SKM-1 (cell line): ENCODE measurements around the gene GRM5.
"Not testable (repeated sequence)": the region's sequence is repeated elsewhere in the genome, so short reads cannot be mapped to it uniquely, and the experiment has no call there.

Experiments
- DNase-seq: peaks from one replicate; lab custom pipeline; 2025; ENCODE audit not compliant: unreplicated experiment; lab: John Stamatoyannopoulos, UW

GRM5 gene

DNA sequence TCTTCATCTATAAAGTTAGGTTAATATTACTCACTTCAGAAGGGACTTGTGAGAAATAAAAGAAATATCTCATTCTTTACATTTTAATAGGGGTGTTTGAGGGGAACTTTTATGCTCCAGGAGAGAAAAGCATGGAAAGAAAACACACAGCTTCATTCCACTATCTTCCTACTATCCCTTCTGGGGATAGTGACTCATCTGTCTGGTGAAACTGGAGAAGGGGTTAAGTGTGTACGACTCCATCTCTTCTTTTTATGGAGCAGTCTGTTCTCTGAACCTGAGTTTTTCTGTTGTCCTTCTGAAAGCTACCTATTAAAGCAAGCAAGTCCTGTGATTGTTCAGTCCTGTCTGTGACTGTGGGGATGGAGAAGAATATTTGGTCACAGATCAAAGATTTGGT lies 227.6 kb downstream of the GRM5 start:
- not testable (repeated sequence) for DNase-seq

DNA sequence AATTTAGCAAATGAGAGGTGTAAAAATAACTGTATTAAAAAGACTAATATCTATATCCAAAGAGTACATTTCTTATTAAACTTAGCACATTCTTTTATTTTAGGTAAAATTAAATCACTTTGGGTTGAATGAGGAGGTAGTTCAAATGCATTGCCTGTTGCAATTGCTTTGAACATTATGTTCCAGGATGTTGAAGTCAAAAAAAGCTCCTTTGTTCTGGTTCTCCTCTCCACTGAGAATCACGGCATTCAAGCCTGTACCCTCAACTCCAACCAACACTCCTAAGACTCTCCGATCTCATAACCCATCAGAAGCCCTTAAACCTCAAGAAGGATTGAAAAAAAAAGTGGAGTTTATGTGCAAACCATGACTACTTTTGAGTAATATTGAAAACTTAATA lies 230.1 kb downstream of the GRM5 start:
- not testable (repeated sequence) for DNase-seq

DNA sequence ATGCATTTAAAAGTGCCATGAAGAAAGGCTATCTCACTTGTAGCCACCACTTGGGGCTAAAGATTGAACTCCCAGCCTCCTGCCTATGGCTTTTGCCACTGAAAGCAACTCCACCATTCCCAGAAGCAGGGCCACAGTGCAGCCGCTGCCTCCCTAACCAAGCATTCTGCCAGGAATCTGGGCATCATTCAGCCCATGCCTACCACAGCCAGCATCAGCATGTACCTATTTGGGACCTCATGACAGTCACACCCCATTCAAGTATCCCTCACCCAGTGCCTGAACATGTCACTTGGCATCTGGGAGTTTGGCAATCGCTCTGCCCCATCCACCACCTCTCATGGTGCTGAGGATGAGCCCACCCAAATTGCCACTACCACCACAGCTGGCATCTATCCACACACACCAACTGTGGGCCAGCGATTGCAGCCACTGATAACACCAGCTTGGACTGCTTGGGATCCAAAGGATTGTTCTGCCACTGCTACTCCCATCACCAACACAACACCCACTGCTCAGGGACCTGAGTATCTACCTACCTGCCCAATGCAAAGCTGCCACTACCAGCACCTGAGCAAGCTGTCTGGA lies 234.4 kb downstream of the GRM5 start:
- DNase-seq, result no peak

DNA sequence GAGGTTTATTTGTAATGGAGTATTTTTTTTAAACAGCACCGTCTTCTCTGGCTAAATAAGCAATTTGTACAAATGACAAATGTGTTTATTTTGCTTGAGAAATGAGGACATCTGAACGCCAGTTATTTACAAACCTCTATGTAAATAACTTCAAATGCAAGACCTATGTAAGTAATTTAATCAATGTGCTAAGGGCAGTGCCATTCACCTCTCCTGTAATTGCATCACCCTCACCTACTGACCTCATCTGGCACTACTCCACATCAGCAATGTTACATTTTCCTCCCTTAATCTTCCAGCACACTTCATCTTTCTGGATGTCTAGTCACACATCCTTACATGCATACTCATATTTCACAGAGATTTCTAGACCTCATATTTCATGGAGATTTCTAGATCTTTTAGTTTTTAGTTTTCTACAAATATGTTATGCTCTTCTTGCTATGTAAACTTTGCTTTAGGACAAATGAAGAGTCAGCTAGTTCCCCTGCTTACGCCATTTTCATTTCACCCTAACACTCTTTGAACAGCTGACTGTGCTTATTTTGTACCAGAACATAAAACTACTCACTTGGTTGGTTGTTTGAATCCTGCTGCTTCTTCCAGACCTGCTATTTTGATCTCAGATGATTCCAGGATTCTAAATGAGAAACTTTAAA lies 238.6 kb downstream of the GRM5 start:
- no peak for DNase-seq

DNA sequence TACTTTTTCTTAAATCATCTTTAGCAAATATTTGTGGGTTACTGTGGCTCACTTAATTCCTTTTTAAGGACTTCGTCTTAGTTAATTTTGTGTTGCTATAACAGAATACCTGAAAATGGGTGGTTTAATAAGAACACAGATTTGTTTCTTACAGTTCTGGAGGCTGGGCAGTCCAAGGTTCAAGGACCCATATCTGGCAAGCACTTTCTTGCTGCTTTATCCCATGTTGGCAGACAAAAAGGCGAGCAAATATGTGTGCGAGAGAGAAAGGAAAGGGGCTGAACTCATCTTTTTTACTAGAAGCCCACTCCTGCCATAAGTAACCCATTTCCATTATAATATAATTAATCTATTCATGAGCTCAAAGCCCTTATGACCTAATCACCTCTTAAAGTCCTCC lies 246.2 kb downstream of the GRM5 start:
- DNase-seq, result no peak

DNA sequence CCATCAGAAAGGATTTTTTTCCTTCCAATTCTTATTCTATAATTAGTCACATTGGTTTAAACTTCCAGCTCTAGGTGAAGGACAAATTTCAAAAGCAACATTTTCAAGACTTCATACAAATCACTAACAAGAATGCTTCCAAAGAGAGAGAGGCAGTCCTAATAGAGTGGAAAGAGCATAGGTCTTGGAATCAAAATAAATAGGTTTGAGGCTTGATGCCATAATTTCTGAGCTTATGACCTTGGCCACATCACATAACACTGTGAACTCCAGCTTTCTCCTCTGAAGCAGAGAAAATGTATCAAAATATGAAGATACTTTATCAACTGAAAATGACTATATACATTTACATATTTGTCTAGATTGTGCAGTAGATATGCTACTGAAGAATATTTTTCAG lies 246.8 kb downstream of the GRM5 start:
- no peak for DNase-seq

DNA sequence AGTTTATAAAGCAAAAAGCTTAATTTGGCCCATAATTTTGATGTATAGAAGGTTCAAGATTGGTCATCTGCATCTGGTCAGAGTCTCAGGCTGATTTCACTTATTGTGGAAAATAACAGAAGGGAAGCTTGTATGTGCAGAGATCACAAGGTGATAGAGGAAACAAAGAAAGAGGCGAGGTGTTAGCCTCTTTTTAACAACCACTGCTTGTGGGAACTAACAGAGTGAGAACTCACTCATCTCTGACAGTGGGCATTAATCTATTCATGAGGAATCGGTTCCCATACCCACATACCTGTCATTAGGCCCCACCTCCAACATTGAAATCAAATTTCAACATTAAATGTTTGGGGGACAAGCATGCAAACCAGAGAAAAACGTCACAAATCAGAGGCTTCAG lies 250.3 kb downstream of the GRM5 start:
- DNase-seq, result no peak

DNA sequence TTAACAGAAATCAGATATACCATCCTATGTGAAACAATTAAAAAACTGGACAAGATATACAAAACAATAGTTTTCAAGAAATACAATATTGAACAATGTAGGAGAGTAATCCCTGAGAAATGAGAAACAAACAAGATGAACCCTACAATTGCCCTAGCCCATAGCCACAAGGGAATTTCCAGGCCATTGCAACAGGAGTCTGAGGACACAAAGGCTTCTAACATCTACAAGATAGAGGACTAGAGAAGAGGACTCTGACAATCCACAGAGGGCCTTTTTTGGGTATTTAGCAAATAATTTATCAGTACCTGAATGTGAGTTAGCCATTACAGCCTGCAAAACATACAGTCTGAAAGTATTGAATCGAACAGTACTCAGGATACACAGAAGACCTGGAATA lies 251.7 kb downstream of the GRM5 start:
- no peak for DNase-seq

DNA sequence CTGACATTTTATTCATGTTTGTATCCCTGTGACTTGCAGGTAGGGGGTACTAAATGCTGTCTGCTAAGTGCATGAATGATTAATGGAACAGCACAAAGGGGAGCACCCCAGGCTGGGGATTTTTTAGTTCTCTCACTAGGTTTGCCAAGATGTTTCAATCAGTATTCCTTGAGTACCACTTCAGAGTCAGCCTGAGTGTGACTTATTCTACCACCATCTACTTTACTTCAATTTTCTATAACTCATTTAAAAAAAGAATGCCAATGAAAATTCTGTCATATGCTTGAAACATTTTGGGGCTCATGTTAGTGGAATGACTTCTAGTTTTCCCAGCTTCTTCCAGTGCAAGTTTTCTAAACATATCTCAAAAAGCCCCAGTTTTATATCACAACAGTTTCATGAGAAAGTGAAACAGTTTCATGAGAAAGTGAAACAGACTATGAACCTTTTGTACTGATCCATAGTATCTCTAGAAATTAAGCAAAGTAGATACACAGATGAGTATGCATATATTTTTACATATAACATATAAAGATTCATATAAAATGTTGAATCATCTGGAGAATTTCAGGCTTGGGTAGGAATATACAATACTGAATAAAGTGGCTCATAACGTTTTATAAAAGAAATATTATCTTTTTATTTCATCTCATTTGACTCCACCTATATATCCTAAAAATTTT lies 252.4 kb downstream of the GRM5 start:
- DNase-seq, result no peak

DNA sequence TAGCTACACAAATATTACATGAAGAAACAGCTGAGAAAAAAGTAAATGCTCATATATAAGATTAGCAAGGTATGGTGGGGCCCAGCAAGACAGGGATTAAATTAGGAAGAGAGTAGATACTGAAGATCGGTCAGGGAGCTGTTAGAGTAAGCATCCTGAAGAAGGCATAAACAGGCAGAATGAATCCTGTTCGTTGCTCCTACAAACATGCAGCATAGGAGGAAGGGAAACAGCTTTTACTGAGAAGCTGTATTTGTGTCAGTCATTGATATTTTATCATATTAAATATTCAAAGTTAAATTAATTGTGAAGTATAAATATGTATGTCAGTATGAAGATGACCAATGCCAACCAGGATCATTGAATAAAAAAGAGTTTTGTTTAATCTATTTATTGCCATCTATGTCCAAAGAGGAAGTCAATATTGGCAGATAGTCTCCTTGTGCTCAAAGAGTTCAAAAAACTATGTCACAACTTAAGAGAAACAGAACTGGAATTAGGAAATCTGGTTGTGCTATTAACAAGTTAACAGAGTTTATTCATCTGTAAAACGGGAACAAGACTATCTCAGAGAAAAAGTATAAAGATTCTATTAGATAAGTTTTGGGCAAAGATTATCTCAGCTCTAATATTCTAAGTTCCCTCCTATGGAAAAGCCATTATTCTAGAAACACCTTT lies 255.2 kb downstream of the GRM5 start:
- DNase-seq, result no peak

DNA sequence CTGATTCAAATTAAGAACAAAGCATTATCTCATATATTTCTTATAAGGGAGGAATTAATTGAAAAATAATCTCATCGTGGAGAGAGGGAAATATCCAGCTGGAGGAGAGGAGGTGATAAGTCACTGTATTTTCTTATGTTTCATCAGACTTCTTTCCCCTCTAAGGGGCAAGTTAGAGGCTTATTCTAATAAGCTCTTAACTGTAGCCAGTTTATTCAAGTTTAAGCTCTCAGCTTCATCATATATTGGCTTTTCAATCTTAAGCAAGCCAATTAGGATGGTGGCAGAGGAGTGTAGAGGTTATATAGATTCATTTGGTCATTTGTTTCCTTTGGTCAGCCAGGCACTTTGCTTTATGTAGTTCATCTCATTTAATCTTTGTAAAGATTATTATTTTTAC lies 256.7 kb downstream of the GRM5 start:
- no peak for DNase-seq

DNA sequence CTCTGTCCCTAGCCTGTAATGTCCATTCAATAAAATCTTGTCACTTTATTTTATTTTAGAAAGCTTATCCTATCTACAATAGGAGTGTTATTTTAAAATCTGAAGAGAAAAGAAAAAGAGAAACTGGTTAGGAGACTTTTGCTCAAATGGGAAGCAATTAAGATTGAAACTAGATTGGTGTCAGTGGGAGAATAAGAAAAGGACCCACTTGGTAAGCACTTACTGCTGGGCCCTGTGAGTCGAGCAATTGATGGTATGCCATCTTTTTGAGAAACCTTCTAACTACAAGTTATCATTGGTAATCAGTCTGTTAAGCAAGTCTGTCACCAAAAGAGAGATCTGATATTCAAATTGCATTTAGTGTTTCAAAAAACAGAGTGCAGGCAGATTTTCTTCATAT lies 258.4 kb downstream of the GRM5 start:
- no peak for DNase-seq

DNA sequence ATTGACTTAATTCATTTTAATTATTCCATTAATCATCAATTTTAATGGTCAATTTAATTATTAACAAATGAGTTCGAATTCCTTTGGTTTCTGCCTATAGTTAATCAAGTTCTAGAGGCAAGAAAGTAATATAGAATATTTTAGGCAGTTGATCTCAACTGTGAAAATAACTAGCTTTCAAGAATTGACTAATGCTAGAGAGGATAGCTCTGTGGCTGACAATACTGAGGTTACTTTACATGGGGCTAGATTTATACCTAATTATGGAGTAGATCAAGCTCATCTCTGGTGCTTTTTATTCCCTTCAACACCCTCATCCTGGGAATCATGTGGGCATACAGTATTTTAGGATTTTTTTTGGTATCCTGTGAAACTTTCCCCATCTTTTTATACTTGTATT lies 259.4 kb downstream of the GRM5 start:
- no peak for DNase-seq

DNA sequence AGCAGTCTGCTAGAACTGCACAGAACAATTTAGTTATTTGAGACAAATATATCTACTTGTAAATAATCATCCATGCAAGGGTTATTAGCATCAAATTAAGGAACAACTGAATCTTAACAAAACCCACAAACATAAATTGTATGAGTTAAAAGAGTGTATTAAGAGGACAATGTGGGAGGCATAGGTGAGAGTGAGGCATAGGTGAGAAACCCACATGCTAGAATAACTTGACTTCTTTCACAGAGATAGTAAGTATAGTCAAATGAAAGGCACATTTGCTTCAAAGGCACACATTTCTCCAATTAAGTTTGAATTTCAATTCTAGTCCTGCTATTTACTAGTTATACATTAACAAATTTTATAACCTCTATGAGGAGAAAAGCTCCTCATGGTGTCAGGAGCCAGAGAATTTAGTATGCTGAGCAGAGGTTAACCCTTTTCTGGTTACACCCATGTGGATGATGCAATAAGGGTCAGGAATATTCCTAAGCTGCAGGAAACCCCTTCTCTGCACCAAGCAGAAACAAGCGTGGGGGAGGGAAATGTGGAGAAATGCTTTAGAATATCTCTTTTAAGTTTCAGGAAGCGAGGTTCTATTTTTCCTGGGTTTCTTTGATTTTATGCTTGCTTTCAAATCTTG lies 264.2 kb downstream of the GRM5 start:
- no peak for DNase-seq

DNA sequence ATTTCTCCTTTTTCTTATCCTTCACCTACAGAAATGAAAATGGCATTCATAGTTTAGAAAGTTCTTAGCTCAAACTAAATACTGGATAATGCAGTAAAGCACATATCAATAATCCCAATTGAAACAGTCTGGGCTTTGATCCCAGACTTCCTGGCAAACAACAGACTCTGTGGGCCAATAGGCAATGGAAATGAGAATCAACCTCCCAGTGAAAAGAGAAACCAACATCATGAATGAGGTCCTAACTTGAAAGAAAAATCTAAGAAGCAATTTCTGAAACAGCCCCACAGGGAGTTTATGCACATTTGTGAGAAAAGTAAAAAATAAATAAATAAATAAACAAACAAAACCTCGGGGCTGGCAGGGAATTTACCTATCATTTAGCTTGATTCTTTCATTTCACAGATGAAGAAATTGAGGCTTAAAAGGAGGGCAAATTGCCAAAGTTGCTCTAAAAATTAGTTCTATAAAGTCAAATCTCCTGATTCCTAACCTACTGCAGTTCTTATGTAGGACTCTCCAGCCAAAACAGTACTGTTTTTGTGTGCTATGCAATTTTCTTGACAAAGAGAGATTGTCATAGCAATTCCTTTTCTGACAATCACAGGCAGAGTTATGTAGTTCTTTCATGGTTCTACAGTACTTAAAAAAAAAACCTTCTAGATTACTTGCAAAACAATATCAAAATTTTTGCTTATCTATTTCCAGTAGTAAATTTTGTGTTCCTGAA lies 265.8 kb downstream of the GRM5 start:
- no peak for DNase-seq

DNA sequence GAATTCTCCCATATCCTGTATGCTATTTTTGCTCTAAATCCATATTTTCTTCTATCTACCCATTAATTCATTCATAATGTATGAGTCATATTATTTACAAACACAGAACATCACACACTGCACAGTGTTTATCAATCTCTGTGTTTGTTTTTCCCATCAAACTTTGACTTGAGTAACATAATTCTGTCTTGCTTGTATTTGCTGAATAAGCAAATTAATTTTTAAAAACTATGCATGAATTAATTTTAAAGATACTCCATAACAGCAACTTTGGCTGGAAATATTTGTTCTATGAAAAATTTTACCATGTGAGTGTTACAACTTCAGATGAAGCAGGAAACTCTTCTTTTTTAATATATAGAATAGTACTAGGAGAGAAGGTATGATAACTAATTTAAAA lies 275.6 kb downstream of the GRM5 start:
- no peak for DNase-seq

DNA sequence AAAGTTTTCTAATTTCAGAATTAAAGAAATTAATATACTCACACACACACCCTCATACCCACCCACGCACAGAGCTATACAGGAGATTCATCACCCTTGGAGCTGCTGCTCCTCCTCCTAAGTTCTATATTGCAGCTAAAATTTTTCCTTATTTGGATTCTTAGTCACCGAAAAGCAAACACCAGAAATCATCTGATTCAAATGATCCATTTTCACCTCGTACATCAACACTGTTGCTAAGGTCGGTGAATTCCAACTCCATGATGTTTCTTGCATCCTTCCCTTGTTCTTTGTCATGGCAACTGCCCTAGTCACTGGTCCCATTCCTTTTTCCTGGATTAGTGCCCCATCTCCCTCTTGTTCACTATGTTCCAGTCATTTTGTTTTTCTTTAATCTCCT lies 286.2 kb downstream of the GRM5 start:
- DNase-seq, result no peak

DNA sequence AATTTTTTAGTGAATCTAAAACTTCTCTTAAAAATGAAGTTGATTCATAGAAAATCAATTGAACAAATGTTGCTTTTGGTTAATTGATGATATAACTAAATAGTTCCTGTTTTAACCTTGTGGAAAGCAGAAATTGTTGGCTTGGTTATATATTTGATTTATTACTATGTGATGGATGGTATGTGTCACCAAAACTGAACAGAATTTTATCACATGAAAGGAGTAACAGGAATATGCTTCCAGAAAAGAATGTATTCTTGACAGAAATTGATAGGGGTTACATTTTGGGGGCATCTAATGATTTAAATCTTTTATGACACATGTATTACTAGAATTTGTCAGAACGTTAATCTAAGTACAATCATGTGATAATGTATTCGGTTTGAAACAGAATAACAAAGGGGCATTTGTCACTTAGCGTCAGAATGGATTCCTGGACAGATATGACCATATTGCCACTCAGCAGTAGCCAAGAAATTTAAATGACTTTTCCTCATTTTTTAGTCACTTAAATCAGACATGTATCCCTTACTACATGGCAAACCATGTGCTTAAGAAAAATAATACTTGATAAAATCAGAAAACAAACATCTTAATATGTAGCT lies 295.2 kb downstream of the GRM5 start:
- no peak for DNase-seq

DNA sequence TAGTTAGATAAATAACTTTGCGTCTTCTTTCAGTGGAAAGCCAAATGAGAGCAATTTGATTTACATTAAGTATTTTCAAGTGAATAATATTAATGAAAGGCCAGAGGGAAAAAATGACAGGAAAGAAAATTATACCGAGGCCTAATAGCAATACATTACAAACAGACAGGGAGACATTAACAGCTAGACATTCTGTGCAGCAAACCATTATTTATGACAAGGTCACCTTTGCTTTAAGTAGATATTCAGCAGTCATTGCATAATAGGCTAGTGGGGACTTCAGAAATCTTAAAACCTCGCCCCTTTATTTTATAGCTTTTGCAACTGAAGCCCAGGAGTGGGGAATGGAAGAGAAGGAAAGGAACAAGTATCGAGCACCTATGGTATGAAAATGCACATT lies 321.6 kb downstream of the GRM5 start:
- no peak for DNase-seq

DNA sequence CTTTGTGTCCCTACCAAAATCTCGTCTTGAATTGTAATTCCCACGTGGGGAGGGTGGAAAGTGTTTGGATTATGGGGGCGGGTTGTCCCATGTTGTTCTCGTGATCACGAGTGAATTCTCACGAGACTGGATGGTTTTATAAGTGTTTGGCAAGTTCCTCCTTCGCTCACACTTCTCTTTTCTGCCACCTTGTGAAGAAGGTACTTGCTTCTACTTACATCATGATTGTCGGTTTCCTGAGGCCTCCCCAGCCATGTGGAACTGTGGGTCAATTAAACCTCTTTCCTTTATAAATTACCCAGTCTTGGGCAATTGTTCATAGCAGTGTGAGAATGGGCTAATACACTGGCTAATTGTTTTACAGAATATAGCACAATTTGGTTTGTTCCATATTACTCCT lies 326.3 kb downstream of the GRM5 start:
- DNase-seq, result peak; percentile 19

DNA sequence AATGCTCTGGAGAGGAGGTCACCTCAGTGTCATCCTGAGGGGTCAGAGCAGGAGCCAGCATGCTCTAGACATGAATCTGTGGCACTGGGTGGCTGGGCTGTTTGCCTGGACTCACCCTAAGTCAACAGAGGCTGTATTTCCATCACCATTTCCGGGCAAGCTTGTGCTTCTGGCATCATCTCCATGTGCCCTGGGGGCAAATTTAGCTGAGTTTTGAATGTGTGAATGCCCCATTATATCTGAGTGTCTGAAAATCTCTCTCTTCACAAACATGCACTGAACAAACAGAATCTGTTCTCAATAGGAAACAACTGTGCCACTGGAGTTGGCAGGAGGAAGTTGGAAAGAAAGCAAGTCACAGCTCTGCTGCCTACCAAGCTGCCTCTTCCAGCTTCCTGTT lies 356.2 kb downstream of the GRM5 start:
- DNase-seq, result no peak
